Stimulated activated effector memory CD8-positive, alpha-beta T cell treated with anti-CD3 and anti-CD28 coated beads, Interleukin-12 subunit alpha, Interleukin-12 subunit beta, amount 100 ng/mL, for 72 hours (primary cell): Measurements from ENCODE around the gene SCAF4.
"Not testable (repeated sequence)": the region's sequence is repeated elsewhere in the genome, so short reads cannot be mapped to it uniquely, and the experiment has no call there.

Experiments used
- ATAC-seq: fragments of 150-1000 bp; cut with Tn5 transposase; 2 replicates; pipeline ENCODE4 v1.10.0; 2021
- DNase-seq, 2 donors: peaks; one replicate each; pipeline ENCODE4 v3.0.0; 2021 to 2022; ENCODE audit warnings: low spot score in 2 of 2
- H3K27ac Mint-ChIP-seq: one replicate; pipeline ENCODE4 v1.8.0; 2022; ENCODE audit warnings: mild to moderate bottlenecking, mixed read lengths
- H3K36me3 Mint-ChIP-seq: one replicate; pipeline ENCODE4 v1.8.0; 2022; ENCODE audit warnings: mild to moderate bottlenecking, mixed read lengths
- H3K4me1 Mint-ChIP-seq: one replicate; pipeline ENCODE4 v1.8.0; 2022; ENCODE audit warnings: mixed read lengths
- H3K4me3 Mint-ChIP-seq: one replicate; pipeline ENCODE4 v1.8.0; 2022; ENCODE audit warnings: mild to moderate bottlenecking, mixed read lengths
- H3K9me3 Mint-ChIP-seq: one replicate; pipeline ENCODE4 v1.8.0; 2022; ENCODE audit warnings: mixed read lengths

Gene SCAF4, protein sequence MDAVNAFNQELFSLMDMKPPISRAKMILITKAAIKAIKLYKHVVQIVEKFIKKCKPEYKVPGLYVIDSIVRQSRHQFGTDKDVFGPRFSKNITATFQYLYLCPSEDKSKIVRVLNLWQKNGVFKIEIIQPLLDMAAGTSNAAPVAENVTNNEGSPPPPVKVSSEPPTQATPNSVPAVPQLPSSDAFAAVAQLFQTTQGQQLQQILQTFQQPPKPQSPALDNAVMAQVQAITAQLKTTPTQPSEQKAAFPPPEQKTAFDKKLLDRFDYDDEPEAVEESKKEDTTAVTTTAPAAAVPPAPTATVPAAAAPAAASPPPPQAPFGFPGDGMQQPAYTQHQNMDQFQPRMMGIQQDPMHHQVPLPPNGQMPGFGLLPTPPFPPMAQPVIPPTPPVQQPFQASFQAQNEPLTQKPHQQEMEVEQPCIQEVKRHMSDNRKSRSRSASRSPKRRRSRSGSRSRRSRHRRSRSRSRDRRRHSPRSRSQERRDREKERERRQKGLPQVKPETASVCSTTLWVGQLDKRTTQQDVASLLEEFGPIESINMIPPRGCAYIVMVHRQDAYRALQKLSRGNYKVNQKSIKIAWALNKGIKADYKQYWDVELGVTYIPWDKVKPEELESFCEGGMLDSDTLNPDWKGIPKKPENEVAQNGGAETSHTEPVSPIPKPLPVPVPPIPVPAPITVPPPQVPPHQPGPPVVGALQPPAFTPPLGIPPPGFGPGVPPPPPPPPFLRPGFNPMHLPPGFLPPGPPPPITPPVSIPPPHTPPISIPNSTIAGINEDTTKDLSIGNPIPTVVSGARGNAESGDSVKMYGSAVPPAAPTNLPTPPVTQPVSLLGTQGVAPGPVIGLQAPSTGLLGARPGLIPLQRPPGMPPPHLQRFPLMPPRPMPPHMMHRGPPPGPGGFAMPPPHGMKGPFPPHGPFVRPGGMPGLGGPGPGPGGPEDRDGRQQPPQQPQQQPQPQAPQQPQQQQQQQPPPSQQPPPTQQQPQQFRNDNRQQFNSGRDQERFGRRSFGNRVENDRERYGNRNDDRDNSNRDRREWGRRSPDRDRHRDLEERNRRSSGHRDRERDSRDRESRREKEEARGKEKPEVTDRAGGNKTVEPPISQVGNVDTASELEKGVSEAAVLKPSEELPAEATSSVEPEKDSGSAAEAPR

DNA sequence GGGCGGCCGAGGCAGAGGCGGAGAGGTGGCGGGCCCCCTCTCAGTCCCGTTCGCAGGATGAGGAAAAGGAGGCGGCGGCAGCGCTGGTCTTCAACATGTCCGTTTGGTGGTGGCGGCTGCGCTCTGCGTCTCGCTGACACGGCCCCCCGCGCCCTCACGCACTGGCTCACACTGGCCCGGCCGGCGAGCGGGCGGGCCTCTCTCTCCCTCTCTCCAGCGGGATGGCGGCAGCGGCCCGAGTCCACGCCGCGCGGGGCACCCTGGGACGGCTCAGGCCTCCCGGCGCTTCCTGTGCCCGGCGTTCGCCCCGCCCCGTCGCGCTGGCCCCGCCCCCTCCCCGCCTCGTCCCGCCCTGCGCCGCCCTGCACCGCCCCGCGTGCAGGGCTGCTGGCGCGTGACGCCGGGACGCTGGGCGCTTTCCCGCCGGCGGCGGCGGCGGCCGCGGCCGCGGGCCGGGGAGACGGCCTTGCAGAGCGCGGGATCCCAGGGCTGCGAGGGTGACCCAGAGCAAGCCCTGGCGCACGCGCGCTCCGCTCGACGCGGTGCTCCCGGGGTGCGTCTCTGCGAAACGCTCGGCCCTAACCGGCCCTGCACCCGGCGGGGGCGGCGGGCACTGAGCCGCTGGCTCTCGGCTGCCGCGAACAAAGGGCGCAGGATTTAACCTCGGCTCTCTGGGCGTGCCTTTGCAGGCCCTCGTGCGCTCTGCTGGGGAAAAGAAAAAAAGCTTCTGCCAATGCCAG is at the start of gene SCAF4:
Gene SCAF4, minus strand, starts transcription at position 262 of the 740 bp plus-strand sequence. CDS start 426 bp downstream, outside the sequence.
- Mint-ChIP-seq H3K4me3 (no peak within 1 kb of the TSS), H3K27ac (no peak within 1 kb of the TSS)
- ATAC-seq, result peak; percentile 86

DNA sequence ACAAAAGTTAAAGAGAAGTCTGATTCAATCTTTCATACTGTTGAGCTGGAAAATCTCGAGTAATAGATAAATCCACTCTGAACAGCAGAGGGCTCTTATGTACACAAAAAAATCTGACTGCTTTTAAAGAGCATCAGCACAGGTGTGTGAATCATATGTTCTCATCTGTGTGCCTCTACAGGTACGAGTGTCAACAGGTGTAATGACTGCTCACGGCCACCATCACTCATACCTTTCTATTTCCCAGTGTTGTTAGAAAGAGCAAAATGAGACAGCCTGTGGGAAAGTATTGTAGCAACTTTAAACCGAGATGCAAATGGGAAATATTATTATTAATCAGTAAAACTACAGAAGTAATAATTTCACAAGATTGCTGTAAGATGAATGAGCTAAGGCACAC is 49.0 kb upstream of the SCAF4 start:
- ATAC-seq (no peak), DNase-seq (no peak)
- H3K27ac Mint-ChIP-seq, result no peak overlapping the region
- no peak overlapping the region for H3K4me3 Mint-ChIP-seq
- H3K36me3 Mint-ChIP-seq, result peaks cover 6% of the 10 kb centered on the region
- H3K4me1 Mint-ChIP-seq, result peaks cover 5% of the 10 kb centered on the region
- H3K9me3 Mint-ChIP-seq, result peaks cover 3% of the 10 kb centered on the region

More for the DNA sequence above, at the start of gene SCAF4:
- peak; percentile 70 to 88 for DNase-seq
- Mint-ChIP-seq H3K4me1 (peaks cover 10% of the 10 kb centered on the region), H3K36me3 (no peaks in the 10 kb centered on the region), H3K9me3 (no peaks in the 10 kb centered on the region)

DNA sequence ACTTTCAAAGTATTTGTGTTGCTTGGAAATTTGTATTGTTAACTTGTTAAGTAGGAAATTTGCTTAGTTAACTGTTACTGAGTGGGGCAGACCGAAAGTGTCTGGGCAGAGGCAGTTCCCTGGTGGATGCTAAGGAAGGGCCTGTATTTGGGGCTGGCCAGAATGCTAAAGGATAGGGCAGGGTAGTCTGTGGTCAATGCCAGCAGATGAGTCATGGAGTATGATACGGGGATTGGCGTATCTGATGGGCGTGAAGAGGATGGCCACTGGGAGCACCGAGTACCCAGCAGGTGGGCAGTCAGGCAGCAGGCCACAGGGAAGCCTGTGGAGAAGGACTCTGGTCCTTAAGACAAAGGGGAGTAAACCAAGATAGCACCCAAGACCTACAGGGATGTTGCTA is 46.6 kb upstream of the SCAF4 start:
- Mint-ChIP-seq H3K36me3 (no peaks in the 10 kb centered on the region), H3K4me1 (no peaks in the 10 kb centered on the region), H3K4me3 (no peak overlapping the region), H3K9me3 (no peaks in the 10 kb centered on the region), H3K27ac (no peak overlapping the region)
- no peak for ATAC-seq
- no peak for DNase-seq

DNA sequence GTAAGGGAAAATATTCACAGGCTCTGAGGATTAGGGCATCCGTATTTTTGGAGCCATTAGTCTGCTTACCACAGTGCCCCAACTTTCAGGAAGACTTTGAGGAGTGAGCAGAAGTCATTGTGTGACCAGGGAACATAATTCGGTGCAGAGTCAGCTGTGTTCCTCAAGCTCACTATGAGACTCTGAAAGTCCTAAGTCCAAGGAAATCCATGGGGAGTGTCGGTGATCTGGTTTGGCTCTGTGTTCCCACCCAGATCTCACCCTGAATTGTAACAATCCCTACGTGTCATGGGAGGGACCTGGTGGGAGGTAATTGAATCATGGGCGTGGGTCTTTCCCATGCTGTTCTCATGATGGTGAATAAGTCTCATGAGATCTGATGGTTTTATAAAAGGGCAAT is 45.9 kb upstream of the SCAF4 start:
- H3K27ac Mint-ChIP-seq, result no peak overlapping the region
- H3K36me3 Mint-ChIP-seq, result no peaks in the 10 kb centered on the region
- DNase-seq, result no peak
- no peak for ATAC-seq
- H3K4me3 Mint-ChIP-seq, result no peak overlapping the region
- no peaks in the 10 kb centered on the region for H3K4me1 Mint-ChIP-seq
- H3K9me3 Mint-ChIP-seq, result no peaks in the 10 kb centered on the region

DNA sequence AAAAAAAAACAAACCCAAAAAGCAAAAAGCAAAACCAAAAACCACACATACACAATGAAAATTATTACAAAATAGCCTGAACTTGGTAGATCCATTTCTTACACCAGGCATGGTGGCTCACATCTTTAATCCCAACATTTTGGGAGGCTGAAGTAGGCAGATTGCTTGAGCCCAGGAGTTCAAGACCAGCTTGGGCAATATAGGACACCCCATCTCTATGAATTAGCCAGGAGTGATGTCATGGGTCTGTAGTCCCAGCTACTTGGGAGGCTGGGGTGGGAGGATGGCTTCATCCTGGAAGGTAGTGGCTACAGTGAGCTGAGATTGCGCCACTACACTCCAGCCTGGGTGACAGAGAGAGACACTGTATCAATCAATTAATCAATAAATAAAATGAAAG is 42.1 kb upstream of the SCAF4 start:
- DNase-seq (no peak), ATAC-seq (no peak)
- no peaks in the 10 kb centered on the region for H3K9me3 Mint-ChIP-seq
- no peak overlapping the region for H3K27ac Mint-ChIP-seq
- H3K36me3 Mint-ChIP-seq, result no peaks in the 10 kb centered on the region
- H3K4me1 Mint-ChIP-seq, result no peaks in the 10 kb centered on the region
- no peak overlapping the region for H3K4me3 Mint-ChIP-seq

DNA sequence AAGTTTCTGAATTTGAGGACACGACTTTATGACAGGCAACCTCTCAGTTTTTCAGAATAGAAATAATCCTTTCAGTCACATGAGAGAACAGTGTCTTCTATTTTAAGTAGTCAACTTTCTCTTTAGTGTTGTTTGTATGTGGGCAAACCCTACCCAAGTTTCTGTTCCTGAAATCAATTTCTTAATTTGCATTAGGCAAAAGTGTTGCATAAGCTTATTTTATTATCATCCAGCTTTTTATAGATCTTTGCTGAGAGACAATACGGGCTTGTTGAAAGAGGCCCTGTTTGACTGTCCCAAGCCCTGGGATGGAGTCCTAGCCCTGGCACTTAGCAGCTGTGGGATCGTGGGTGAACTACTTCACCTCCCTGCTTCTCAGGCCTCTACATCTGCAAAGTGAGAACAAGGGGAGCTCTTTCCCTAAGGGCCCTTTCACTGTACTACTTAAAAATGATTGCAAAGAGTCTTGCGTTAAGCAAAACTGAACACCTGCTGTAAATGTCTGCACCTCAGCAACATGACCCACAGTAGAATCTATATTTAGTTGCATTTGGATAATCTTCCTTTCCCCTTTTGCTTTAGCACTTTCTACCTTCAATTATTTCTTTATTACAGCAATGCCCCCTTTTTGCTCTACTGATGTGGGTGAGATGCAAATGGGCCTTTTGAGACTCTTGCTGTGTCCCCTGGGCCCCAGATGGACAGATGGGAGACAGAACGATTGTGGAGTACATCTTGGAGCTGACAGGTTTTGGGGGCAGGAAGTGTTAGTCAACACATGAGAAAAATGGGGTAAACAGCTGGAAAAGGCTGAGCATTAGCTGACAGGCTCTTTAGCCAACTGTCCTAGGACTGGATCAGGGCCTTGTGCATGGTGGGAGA is 41.0 kb upstream of the SCAF4 start:
- ATAC-seq, result no peak
- no peak overlapping the region for H3K4me3 Mint-ChIP-seq
- no peaks in the 10 kb centered on the region for H3K4me1 Mint-ChIP-seq
- no peaks in the 10 kb centered on the region for H3K36me3 Mint-ChIP-seq
- no peak overlapping the region for H3K27ac Mint-ChIP-seq
- no peak for DNase-seq
- H3K9me3 Mint-ChIP-seq, result no peaks in the 10 kb centered on the region

DNA sequence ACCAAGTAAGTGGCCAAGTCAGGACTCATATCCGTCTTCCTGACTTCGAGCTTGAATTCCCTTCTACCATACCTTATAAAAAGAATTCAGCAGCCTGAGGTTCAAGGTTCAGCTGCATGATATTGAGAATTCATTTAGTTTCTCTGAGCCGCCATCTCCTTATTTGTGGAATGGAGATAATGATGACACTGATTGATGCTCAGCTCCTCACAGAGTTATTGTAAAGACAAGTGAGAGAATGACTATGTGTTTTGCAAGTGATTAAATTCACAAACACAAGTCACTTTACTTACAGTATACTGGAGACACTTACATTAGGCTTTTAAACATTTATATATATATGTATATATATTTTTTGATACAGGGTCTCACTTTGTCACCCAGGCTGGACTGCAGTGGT is 39.8 kb upstream of the SCAF4 start:
- Mint-ChIP-seq H3K9me3 (no peaks in the 10 kb centered on the region), H3K4me1 (no peaks in the 10 kb centered on the region), H3K4me3 (no peak overlapping the region), H3K36me3 (no peaks in the 10 kb centered on the region), H3K27ac (no peak overlapping the region)
- DNase-seq (no peak), ATAC-seq (no peak)

DNA sequence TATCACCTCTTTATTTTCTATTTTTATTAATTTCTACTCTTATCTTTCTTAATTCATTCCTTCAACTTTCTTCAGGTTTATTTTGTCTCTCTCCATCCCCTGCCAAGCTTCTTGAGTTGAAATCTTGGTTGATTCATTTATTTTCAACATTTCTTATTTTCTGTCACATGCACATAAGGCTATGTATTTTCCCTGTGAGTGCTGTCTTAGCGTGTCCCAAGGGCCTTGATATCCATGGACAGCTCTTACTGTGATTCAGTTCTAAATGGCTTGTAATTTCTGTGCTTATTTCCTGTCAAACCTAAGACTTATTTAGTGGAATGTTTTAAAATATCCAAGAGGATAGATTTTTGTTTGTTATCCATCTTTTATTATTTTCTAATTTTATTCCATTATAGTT is 36.8 kb upstream of the SCAF4 start:
- Mint-ChIP-seq H3K36me3 (no peaks in the 10 kb centered on the region), H3K4me1 (no peaks in the 10 kb centered on the region), H3K27ac (no peak overlapping the region), H3K9me3 (no peaks in the 10 kb centered on the region), H3K4me3 (no peak overlapping the region)
- DNase-seq (no peak), ATAC-seq (no peak)

DNA sequence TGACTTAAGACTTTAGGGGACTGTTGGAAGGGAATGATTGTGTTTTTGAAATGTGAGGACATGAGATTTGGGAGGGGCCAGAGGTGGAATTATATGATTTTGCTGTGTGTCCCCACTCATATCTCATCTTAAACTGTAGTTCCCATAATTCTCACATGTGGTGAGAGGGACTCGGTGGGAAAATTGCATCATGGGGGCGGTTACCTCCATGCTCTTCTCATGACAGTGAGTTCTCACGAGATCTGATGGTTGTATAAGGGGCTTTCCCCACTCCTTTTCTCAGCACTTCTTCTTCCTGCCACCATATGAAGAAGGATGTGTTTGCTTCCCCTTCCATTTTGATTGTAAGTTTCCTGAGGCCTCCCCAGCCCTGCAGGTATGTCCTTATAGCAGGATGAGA is 35.0 kb upstream of the SCAF4 start:
- H3K4me3 Mint-ChIP-seq, result no peak overlapping the region
- no peak overlapping the region for H3K27ac Mint-ChIP-seq
- no peaks in the 10 kb centered on the region for H3K4me1 Mint-ChIP-seq
- H3K36me3 Mint-ChIP-seq, result no peaks in the 10 kb centered on the region
- H3K9me3 Mint-ChIP-seq, result no peaks in the 10 kb centered on the region
- ATAC-seq (no peak), DNase-seq (no peak)

DNA sequence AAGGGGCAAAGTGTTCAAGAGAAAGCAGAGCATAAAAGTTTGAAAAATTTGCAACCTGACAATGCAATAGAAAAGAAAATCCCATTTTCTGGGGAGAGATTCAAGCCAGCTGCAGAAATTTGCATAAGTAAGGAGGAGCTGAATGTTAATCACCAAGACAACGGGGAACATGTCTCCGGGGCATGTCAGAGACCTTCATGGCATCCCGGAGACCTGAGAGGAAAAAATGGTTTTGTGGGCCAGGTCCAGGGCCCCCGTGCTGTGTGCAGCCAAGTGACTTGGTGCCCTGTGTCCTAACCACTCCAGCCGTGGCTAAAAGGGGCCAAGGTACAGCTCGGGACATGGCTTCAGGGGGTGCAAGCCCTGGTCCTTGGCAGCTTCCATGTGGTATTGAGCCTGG is 33.9 kb upstream of the SCAF4 start:
- not testable (repeated sequence) for H3K27ac Mint-ChIP-seq, H3K9me3 Mint-ChIP-seq, H3K36me3 Mint-ChIP-seq, DNase-seq, H3K4me1 Mint-ChIP-seq, H3K4me3 Mint-ChIP-seq, ATAC-seq

DNA sequence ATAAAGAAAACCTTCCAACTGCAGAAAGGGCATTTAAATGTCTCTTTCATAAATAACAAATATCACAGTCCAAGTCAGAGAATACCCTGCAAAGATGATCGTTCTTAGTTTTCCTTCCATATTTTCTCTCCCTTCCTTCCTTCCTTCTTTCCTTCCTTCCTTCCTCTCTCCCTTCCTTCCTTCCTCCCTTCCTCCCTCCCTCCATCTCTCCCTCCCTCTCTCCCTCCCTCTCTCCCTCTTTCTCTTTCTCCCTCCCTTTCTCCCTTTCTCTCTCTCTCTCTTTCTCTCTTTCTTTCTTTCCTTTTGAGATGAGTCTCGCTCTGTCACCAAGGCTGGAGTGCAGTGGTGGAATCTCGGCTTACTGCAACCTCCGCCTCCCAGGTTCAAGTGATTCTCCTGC is 29.0 kb upstream of the SCAF4 start:
- Mint-ChIP-seq H3K4me1 (no peaks in the 10 kb centered on the region), H3K27ac (no peak overlapping the region), H3K9me3 (no peaks in the 10 kb centered on the region), H3K36me3 (no peaks in the 10 kb centered on the region), H3K4me3 (no peak overlapping the region)
- ATAC-seq (no peak), DNase-seq (no peak)

DNA sequence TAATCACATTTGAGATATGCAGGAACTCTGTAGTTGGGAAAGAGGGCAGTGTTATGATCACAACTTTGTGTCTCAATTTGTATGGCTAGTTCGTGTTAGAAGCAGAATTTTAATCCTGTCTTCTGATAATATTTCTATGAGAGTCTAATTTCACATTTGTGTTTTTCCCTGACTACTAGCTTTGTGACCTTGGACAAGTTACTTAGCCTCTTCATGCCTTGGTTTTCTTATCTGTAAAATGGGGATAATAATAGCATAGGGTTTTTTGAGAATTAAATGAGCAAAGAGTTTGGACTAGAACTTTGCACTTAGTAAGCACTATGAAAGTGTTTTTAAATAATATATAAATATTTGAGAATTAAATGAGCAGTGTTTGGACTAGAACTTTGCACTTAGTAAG is 24.9 kb upstream of the SCAF4 start:
- Mint-ChIP-seq H3K4me1 (no peaks in the 10 kb centered on the region), H3K9me3 (no peaks in the 10 kb centered on the region), H3K27ac (no peak overlapping the region), H3K36me3 (no peaks in the 10 kb centered on the region), H3K4me3 (no peak overlapping the region)
- DNase-seq (no peak), ATAC-seq (no peak)

DNA sequence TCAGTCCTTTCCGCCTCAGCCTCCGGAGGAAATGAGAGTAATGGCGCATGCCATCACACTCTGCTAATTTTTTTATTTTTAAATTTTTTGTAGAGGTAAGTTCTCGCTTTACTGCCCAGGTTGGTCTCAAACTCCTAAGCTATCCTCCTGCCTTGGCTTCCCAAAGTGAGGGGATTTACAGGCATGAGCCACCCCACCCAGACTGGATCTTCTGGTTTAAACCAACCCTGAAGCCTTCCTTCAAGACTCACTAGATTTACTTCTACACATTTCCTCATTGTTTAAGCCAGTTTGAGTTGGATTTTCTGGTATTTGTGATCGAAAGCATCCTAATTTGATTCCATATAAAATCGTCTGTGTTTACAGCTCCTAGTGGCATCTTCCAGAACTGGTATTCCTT is 23.1 kb upstream of the SCAF4 start:
- Mint-ChIP-seq H3K4me3 (no peak overlapping the region), H3K36me3 (no peaks in the 10 kb centered on the region), H3K9me3 (no peaks in the 10 kb centered on the region), H3K4me1 (no peaks in the 10 kb centered on the region), H3K27ac (no peak overlapping the region)
- ATAC-seq (no peak), DNase-seq (no peak)

DNA sequence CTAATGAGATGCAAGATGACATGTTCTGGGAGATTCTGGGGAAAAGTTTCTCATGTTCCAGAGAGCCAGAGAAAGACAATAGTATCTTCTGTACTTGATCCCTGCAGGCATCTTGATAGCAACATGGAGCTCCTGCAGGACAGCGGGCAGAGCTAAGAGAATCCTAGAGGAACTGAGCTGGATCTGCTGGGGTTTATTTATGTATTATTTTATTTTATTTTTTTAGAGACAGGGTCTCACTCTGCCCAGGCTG is 22.7 kb upstream of the SCAF4 start:
- H3K36me3 Mint-ChIP-seq, result no peaks in the 10 kb centered on the region
- no peaks in the 10 kb centered on the region for H3K4me1 Mint-ChIP-seq
- H3K9me3 Mint-ChIP-seq, result no peaks in the 10 kb centered on the region
- no peak overlapping the region for H3K4me3 Mint-ChIP-seq
- no peak for ATAC-seq
- no peak overlapping the region for H3K27ac Mint-ChIP-seq
- DNase-seq, result no peak
